ENCODE measurements around the gene ACAD10. TPM values are rescaled to one million over a fixed set of nuclear protein-coding genes. Genes with fewer than 3 reads are reported as not detected.

The ACAD10 gene
- total RNA-seq, 3 donors from 2014 or later, result 17.9 to 24.1 (median 18.7) TPM

- H3K4me3 ChIP-seq, result no peak overlapping the region
- DNase-seq (ENCODE audit: low spot score in 2 of 2), result no peak
- no peaks in the 10 kb centered on the region for H3K4me1 ChIP-seq
- no peaks in the 10 kb centered on the region for H3K36me3 ChIP-seq
- H3K27ac ChIP-seq, result peak overlapping the region in 1 of 2 donors; percentile 48
- H3K27me3 ChIP-seq, result no peaks in the 10 kb centered on the region
- no peaks in the 10 kb centered on the region for H3K9me3 ChIP-seq
- no peak for TF ChIP-seq POLR2A (IDR thresholded peaks at IDR 0.05)
- no peak for TF ChIP-seq CTCF (IDR thresholded peaks at IDR 0.05)
- TF ChIP-seq POLR2AphosphoS5 (IDR thresholded peaks at IDR 0.05), result no peak
- intact Hi-C loops (cut with DNase I; ENCODE audit: low total_unique reads), result no loop called here
Observed at GRCh38 chr12:111792155-111792855, 106.5 kb downstream of the ACAD10 start.

GRCh38 chr12:111792856-111793235 is 107.0 kb downstream of the ACAD10 start:
- H3K27me3 ChIP-seq, result no peaks in the 10 kb centered on the region
- no peak overlapping the region for H3K4me3 ChIP-seq
- intact Hi-C loops (cut with DNase I; ENCODE audit: low total_unique reads), result no loop called here
- H3K4me1 ChIP-seq, result no peaks in the 10 kb centered on the region
- peak overlapping the region in 1 of 2 donors; percentile 48 for H3K27ac ChIP-seq
- no peaks in the 10 kb centered on the region for H3K9me3 ChIP-seq
- no peak for TF ChIP-seq POLR2A (IDR thresholded peaks at IDR 0.05)
- no peak for TF ChIP-seq POLR2AphosphoS5 (IDR thresholded peaks at IDR 0.05)
- no peak for TF ChIP-seq CTCF (IDR thresholded peaks at IDR 0.05)
- no peak for DNase-seq (ENCODE audit: low spot score in 2 of 2)
- H3K36me3 ChIP-seq, result no peaks in the 10 kb centered on the region

- no peaks in the 10 kb centered on the region for H3K4me1 ChIP-seq
- no peaks in the 10 kb centered on the region for H3K36me3 ChIP-seq
Observed at GRCh38 chr12:111798182-111798581, 112.3 kb downstream of the ACAD10 start.

GRCh38 chr12:111799758-111800157 is 113.9 kb downstream of the ACAD10 start:
- no peak for DNase-seq (ENCODE audit: low spot score in 2 of 2)
- H3K9me3 ChIP-seq, result no peaks in the 10 kb centered on the region
- H3K36me3 ChIP-seq, result no peaks in the 10 kb centered on the region
- TF ChIP-seq POLR2AphosphoS5 (IDR thresholded peaks at IDR 0.05) (no peak), CTCF (IDR thresholded peaks at IDR 0.05) (no peak), POLR2A (IDR thresholded peaks at IDR 0.05) (no peak)
- no peak overlapping the region for H3K27ac ChIP-seq
- H3K4me1 ChIP-seq, result no peaks in the 10 kb centered on the region
- no peak overlapping the region for H3K4me3 ChIP-seq
- H3K27me3 ChIP-seq, result no peaks in the 10 kb centered on the region
- intact Hi-C loops (cut with DNase I; ENCODE audit: low total_unique reads), result loop anchor here (5.0 kb wide), 1 partner anchor 52 kb away; no protein-coding TSS in a partner anchor

More at GRCh38 chr12:111798182-111798581, 112.3 kb downstream of the ACAD10 start:
- TF ChIP-seq POLR2A (IDR thresholded peaks at IDR 0.05), result no peak
- TF ChIP-seq CTCF (IDR thresholded peaks at IDR 0.05), result no peak
- Histone ChIP-seq H3K27me3 (no peaks in the 10 kb centered on the region), H3K4me3 (no peak overlapping the region), H3K27ac (no peak overlapping the region), H3K9me3 (no peaks in the 10 kb centered on the region)
- no peak for DNase-seq (ENCODE audit: low spot score in 2 of 2)
- intact Hi-C loops (cut with DNase I; ENCODE audit: low total_unique reads), result loop anchor here (5.0 kb wide), 1 partner anchor 51 kb away; no protein-coding TSS in a partner anchor

- Histone ChIP-seq H3K27ac (no peak overlapping the region), H3K4me3 (no peak overlapping the region), H3K27me3 (no peaks in the 10 kb centered on the region), H3K36me3 (no peaks in the 10 kb centered on the region), H3K9me3 (no peaks in the 10 kb centered on the region), H3K4me1 (no peaks in the 10 kb centered on the region)
- DNase-seq (ENCODE audit: low spot score in 2 of 2), result no peak
- intact Hi-C loops (cut with DNase I; ENCODE audit: low total_unique reads), result no loop called here
- TF ChIP-seq POLR2AphosphoS5 (IDR thresholded peaks at IDR 0.05), result no peak
- TF ChIP-seq CTCF (IDR thresholded peaks at IDR 0.05), result no peak
- TF ChIP-seq POLR2A (IDR thresholded peaks at IDR 0.05), result no peak
Observed at GRCh38 chr12:111803038-111803626, 117.3 kb downstream of the ACAD10 start.
